ENCODE results near the gene OR6K2.

GRCh38 chr1:158694596-158694995, 5.9 kb downstream of the OR6K2 start:
- TF ChIP-seq POLR2A (IDR thresholded peaks at IDR 0.05) (no peak), CTCF (IDR thresholded peaks at IDR 0.05 in 8 of 11, conservative IDR thresholded peaks at IDR 0.05 in 3 of 11) (no peak)

All from spleen (tissue), 7 donors.